ENCODE results near the gene DQX1.

The DQX1 gene

GRCh38 chr2:74531666-74532065, 5.6 kb upstream of the DQX1 start:
- no peak for DNase-seq

DNA sequence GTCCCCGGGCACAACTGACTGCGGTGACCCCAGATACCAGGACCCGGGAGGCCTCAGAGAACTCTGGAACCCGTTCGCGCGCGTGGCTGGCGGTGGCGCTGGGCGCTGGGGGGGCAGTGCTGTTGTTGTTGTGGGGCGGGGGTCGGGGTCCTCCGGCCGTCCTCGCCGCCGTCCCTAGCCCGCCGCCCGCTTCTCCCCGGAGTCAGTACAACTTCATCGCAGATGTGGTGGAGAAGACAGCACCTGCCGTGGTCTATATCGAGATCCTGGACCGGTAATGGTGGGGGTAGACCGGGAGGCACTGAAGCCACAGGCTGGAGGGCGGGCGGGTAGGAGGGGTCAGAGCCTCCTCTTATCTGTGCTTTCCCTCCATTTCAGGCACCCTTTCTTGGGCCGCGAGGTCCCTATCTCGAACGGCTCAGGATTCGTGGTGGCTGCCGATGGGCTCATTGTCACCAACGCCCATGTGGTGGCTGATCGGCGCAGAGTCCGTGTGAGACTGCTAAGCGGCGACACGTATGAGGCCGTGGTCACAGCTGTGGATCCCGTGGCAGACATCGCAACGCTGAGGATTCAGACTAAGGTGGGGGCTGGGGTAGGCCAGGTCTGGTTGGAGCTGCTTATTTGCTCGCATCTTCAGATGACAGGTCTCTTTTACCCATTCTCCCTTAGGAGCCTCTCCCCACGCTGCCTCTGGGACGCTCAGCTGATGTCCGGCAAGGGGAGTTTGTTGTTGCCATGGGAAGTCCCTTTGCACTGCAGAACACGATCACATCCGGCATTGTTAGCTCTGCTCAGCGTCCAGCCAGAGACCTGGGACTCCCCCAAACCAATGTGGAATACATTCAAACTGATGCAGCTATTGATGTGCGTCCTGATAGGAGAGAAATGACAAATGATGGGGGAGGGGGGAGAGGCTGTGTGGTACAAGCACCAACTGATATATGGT, 4.5 kb upstream of the DQX1 start:
- no peak for DNase-seq

DNA sequence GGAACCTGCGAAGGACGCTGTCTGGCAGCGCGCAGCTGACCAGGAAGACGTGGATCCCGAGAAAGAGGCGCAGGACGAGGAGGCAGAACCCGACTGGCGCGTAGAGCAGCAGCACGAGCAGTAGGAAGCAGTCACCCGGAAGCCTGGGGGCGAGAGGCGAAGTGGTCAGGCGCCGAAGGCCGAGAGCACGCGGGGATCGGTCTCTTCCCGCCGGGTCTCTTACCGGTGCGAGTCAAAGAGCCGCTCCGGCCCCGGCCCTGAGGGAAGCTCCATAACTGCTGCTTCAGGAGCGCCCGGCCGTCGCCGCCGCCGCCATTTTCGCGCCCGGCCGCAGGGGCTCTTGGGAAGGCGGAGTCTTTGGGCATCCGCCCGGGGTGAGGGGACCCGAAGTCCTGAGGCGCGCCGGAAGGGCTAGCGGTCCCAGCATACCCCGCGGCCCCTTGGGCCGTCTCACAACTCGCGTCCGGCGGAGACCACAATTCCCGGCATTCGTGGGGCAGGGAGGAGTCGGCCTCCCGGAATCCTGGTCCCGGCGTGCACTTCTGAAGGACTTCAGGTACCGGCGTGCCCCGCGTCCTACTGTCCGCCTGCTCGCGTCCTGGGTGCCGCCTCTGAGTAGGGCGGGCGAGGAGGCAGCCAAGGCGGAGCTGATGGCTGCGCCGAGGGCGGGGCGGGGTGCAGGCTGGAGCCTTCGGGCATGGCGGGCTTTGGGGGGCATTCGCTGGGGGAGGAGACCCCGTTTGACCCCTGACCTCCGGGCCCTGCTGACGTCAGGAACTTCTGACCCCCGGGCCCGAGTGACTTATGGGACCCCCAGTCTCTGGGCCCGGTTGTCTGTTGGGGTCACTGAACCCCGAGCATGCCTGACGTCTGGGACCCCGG, 3.6 kb upstream of the DQX1 start, which contains the start of the genes AUP1 and HTRA2:
Gene AUP1 (minus strand): TSS at position 350 of the 882 bp plus-strand sequence. CDS start 77 bp downstream, at position 273.
Gene HTRA2 (plus strand): TSS at position 577 of the 882 bp plus-strand sequence. CDS start 74 bp downstream, at position 651.
- peak; percentile 77 for DNase-seq

- no peak for DNase-seq
These were observed 2.7 kb upstream of the DQX1 start for GRCh38 chr2:74528600-74529356.

GRCh38 chr2:74527741-74528140, 1.7 kb upstream of the DQX1 start:
- no peak for DNase-seq

DNA sequence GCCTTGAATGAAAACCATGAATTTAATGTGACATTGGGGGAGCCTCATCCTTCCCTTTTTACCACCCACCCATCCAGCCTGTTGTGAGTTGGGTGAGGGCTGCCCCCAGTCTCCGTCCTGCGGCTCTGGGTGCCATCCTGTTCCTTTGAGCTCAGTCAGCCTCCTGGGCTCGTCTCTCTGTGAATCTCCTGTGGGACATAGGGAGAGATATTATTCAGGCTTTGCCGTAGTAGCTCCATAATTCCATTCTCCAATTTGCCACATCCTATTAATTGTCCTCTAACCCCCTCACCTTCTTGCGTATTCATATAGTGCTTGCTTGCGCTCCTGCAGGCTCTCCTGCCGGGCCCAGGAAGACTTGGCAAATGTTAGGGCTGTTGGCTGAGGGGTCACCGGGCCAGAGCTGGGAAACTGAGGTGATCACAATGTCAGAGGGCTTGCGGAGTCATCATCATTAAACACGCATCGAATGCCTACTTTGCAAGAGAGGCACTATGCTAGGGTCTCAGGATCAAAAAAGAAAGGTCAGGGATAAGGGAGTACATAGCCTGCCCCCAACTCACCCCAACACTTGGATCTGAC, 709 bp upstream of the DQX1 start:
- no peak for DNase-seq

GRCh38 chr2:74524955-74525716, 895 bp downstream of the DQX1 start:
- no peak for DNase-seq

DNA sequence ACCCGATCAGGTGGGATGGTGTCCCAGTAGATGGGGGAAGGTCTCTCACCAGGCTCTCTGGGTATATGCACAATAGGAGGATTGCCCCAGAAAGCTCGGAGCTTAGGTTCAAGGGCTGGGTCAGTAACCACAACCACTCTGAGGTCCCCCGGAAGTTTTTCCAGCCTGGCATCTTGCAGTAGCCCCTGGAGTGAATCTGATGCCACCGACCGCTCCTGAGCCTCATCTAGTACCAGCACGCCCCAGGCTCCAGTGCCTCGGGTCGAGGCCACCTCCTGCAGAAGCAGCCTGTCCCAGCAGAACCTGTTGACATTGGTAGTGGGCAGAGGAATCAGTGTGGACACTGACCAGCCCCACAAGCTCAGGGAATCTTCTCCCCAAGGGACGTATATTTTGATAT, 2.0 kb downstream of the DQX1 start:
- no peak for DNase-seq

DNA sequence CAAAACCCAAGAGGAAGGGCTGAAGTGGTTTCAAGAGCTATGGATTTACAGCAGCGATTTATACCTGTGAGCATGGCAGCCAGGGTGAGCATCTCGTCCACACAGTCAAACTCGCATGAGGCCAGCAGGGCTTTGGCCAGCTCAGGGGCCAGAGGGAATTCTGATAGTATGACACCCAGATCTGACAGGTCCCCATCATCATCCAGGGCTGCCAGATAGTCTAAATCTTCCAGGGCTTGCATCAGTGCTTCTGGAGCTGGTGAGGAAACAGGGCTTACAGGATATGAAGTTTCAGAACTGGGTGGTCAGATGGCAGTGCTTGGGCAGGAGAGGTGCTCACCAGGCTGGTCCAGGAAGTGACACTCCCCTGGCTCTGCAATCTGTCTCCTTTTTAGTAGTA, 3.5 kb downstream of the DQX1 start:
- no peak for DNase-seq

DNA sequence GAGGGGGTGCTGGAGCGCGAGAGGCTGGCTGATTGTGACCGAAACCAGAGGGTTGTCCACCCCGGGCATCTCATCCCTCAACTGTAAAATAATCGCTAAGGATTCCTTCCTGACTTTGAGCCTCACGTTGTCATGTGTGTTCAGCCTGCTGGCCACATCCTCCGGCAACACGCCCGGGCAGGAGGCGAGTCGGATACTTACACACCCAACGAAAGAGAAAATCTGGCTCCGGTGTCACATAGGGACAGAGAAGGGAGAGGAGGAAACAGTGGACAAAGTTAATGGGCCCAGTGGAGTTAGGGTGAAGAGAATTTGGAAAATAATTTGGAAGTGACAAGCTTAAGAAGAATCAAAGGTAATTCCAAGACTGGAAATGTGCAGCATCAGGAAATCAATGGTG, 9.4 kb downstream of the DQX1 start:
- DNase-seq, result no peak

DNA sequence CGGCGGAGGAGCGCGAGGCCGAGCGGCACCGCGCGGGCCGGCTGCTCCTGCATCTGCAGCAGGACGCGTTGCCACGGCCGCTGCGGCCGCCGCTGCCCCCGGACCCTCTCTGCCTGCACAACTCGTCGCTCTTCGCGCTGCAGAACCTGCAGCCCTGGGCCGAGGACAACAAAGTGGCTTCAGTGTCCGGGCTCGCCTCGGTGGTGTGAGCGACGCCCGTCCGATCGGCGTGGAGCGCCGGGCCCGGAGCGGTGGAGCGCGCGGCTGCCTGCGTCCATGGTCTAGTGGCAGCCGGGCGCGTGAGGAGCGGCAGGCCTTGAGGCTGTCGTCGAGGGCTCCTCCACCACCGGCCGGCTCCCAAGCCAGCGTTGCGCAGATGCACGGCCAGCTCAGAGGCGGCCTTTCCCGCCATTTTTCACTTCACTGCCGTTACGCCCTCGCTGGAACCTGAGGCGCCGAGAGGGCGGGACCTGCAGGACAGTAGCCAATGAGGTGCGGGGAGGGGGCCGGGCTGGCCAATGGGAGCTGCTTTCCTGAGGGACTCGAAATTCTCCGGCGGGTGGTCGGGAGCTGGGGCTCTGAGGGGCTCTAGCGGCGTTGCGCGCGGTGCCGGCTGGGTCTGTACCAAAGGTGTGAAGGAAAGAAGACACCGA, 9.9 kb downstream of the DQX1 start:
- no peak for DNase-seq

- no peak for DNase-seq
These were observed 10.6 kb downstream of the DQX1 start for GRCh38 chr2:74515271-74515980.

DNA sequence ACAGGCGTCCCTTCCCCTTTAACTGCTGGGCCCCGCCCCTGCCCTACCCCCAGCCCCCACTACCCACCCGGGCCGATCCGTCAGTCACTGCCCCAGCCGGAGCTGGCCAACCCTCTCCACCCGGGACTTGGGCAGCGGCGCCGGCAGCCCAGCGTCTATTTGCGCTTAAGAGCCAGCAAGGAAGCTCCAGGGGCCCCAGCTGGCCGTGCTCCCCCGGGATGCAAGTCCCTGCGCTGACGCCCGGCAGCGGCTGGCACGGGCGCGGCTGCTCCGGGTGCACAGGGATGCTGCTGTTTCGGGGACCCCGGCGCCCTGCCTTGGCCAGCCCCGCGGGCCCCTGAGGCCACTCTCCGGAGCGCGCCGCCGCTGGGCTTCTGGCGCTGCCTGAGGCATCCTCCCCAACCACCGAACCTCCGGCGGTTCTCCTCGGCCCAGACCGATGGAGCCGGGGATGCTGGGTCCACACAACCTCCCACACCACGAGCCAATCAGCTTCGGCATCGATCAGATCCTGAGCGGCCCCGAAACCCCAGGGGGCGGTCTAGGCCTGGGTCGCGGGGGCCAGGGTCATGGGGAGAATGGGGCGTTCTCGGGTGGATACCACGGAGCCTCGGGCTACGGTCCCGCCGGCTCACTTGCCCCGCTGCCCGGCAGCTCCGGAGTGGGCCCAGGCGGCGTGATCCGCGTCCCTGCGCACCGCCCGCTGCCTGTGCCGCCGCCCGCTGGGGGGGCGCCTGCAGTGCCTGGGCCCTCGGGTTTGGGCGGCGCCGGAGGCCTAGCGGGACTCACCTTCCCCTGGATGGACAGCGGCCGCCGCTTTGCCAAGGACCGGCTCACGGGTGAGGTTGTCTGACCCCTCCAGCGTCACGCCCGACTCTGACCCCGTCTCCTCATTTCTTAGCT, 11.4 kb downstream of the DQX1 start, which contains the start of gene TLX2:
Gene TLX2 (plus strand): TSS at position 83 of the 903 bp plus-strand sequence. CDS start 357 bp downstream, at position 440.
- no peak for DNase-seq

DNA sequence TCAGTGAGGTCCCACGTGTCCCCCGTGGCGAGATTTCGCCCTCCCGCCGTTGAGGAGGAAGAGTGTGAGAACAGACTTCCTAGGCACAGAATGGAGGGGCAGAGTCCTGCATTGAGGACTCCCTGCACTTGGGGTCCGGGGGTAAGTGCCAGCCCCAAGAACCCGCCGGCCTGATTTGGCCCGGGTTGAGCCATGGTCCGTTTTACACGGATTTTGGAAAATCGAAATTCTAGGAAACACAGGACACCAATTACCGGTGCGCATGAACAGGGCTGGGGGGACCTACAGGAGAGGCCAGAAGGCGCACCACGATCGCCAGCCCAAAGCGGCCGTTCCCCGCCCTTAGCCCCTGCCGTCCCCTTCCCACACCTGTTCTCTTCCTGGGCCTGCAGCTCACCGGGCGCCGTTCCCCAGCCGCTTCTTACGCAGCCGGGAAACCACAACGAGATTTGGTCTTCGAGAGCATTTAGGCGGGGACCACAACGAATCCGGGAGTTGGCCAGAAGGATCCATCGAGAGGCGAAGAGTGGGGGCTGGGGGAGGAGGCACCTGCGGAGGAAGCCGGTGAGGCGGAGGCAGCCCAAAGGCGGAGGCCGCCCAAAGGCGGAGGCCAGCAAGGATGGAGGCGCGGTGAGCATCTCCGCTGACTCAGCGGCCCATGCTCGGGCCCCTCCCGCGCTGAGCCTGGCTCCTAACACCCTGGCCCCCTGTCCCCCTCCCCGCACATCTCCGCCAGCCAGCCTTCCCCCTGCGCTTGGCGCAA, 12.2 kb downstream of the DQX1 start:
- no peak for DNase-seq

DNA sequence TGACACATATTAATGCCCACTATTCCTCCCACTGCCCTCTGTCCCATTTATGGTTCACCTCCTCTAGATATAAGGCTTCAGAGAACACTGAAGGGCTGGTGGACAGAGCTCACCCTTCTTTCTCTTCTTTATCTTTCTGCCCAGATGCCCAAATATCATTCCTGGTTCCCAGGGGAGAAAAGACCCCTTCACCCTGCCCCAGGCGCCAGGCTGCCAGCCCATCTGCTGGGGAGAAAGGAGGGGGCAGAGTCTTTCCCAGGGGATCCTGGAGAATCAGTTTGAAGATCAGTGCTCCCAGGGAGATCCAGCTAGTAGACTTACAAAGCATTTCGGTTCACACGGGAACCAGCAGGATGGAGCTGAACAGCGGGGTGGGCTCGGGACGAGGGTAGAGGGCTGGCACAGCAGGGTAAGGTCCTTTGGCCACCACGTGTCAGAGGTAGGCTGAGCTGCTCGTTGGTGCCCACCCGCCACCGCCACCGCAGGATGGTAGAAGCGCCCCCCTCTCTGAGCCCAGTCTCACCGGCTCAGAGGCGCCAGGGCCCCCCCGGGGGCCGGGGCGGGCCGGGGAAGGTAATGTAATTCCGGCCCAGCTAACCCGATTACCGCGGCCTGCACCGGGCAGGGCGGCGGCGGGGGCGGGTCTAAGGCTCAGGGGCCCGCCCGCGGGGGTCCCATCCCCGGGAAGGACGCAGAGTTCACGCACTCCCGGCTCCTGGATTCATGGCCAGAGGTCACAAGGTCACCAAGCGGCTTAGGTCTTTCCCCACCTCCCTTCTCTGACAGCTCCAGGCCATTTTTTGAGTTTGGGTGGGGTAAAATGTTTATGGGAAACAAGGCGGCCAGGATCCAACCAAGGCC, 13.1 kb downstream of the DQX1 start:
- no peak for DNase-seq

DNA sequence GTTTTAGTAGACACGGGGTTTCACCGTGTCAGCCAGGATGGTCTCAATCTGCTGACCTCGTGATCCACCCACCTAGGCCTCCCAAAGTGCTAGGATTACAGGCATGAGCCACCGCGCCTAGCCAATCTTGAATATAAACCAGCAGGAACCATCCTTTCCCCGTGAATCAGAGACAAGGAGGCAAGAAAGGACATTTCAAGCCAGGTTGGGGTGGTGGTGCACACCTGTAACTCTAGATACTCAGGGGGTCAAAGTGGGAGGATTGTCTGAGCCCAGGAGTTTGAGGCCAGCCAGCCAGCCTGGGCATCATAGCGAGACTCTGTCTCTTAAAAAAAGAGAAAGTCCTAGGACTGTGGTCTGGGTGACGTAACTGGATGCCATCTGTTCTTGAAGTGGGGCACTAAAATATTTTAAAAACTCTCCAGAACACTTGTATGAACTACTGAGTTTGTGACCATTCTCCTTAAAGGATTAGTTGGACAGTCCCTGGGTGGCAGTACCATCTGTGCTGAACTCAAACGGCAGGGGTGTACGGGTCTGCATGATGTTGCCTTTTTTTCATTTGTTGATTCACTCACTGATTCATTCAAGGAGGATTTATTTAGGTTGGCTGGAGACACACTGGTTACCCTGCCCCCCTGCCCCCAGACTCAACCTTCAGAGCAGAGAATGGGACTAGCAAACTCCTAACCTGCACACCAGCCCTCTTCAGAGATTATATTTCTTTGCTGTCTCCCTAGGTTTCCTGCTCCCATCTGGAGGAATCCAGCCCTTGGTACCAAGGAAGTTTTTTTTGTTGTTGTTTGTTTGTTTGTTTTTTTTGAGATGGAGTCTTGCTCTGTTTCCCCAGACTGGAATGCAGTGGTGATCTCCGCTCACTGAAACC, 14.7 kb downstream of the DQX1 start:
- peak; percentile 85 for DNase-seq
